Neural cell (in vitro differentiated cells): ENCODE results near the gene POGZ. TPM values are rescaled to one million over a fixed set of nuclear protein-coding genes. Genes with fewer than 3 reads are reported as not detected.

ENCODE experiments used
- H2AFZ ChIP-seq: fragments of 200-600, 300-800 bp; sonication (generic), shearing (Covaris generic); 2 replicates; pipeline ENCODE4 v1.6.0; 2014; ENCODE audit warnings: low read depth, mild to moderate bottlenecking, antibody characterized with exemption, low read length, moderate library complexity
- H3F3A ChIP-seq: fragments of 200-600 bp; shearing (Covaris generic); 2 replicates; pipeline ENCODE4 v1.6.1; 2016; ENCODE audit warnings: mild to moderate bottlenecking, moderate library complexity, mixed read lengths, antibody characterized with exemption, low read length; ENCODE audit not compliant: insufficient read depth, poor library complexity, severe bottlenecking
- H3K27ac ChIP-seq: fragments of 200-600, 300-800 bp; sonication (generic), shearing (Covaris generic); 2 replicates; pipeline ENCODE4 v1.5.1; 2014; ENCODE audit warnings: mild to moderate bottlenecking, low read length, moderate library complexity
- H3K27me3 ChIP-seq: fragments of 300-800, 200-600 bp; sonication (generic), shearing (Covaris generic); 2 replicates; pipeline ENCODE4 v1.6.0; 2014; ENCODE audit warnings: mild to moderate bottlenecking, low read depth, low read length, moderate library complexity; ENCODE audit not compliant: insufficient read depth
- H3K36me3 ChIP-seq: fragments of 300-800, 200-600 bp; sonication (generic), shearing (Covaris generic); 2 replicates; pipeline ENCODE4 v1.5.1; 2014; ENCODE audit warnings: mild to moderate bottlenecking, antibody characterized with exemption, low read length, moderate library complexity; ENCODE audit not compliant: insufficient read depth
- H3K4me2 ChIP-seq: fragments of 300-800, 200-600 bp; sonication (generic), shearing (Covaris generic); 2 replicates; pipeline ENCODE4 v1.6.0; 2014; ENCODE audit warnings: mild to moderate bottlenecking, low read length
- H3K4me3 ChIP-seq: fragments of 300-800, 200-600 bp; sonication (generic), shearing (Covaris generic); 2 replicates; pipeline ENCODE4 v1.5.1; 2014; ENCODE audit warnings: mild to moderate bottlenecking, low read length, moderate library complexity
- H3K79me2 ChIP-seq: fragments of 200-600 bp; shearing (Covaris generic); replicated peaks from 2 replicates; pipeline ENCODE4 v1.6.0; 2014; ENCODE audit warnings: mild to moderate bottlenecking, low read length, moderate library complexity; ENCODE audit not compliant: insufficient read depth
- H3K9ac ChIP-seq: fragments of 300-800, 200-600 bp; sonication (generic), shearing (Covaris generic); 2 replicates; pipeline ENCODE4 v1.6.1; 2016; ENCODE audit warnings: mild to moderate bottlenecking, low read length, mixed read lengths
- H3K9me2 ChIP-seq: fragments of 200-600 bp; shearing (Covaris generic); 2 replicates; pipeline ENCODE4 v1.6.1; 2016; ENCODE audit warnings: mild to moderate bottlenecking, low read length, mixed read lengths; ENCODE audit not compliant: insufficient read depth
- H3K9me3 ChIP-seq: fragments of 200-600, 300-800 bp; sonication (generic), shearing (Covaris generic); 2 replicates; pipeline ENCODE4 v1.6.1; 2016; ENCODE audit warnings: mild to moderate bottlenecking, mixed run types, low read length, moderate library complexity, mixed read lengths
- H4K20me1 ChIP-seq: fragments of 200-600 bp; shearing (Covaris generic); 2 replicates; pipeline ENCODE4 v1.6.1; 2016; ENCODE audit warnings: mild to moderate bottlenecking, mixed run types; ENCODE audit not compliant: insufficient read depth
- CTCF ChIP-seq: fragments of 450-650 bp; IDR thresholded peaks from 2 replicates; pipeline ENCODE4 v1.5.1; 2014; ENCODE audit warnings: antibody characterized with exemption, mild to moderate bottlenecking, moderate library complexity; ENCODE audit not compliant: poor library complexity, severe bottlenecking
- EP300 ChIP-seq: fragments of 450-650 bp; conservative IDR thresholded peaks from 2 replicates; pipeline ENCODE4 v1.6.1; 2014; ENCODE audit warnings: antibody characterized with exemption, mild to moderate bottlenecking, moderate library complexity; ENCODE audit not compliant: poor library complexity, severe bottlenecking
- EZH2 ChIP-seq: fragments of 200-600, 300-800 bp; shearing (Covaris generic), sonication (generic); IDR thresholded peaks from 2 replicates; pipeline ENCODE4 v1.6.1; 2014; ENCODE audit warnings: antibody characterized with exemption, low read length, borderline replicate concordance, mild to moderate bottlenecking; ENCODE audit not compliant: insufficient read depth, poor library complexity, severe bottlenecking
- MXI1 ChIP-seq: fragments of 450-650 bp; conservative IDR thresholded peaks from 2 replicates; pipeline ENCODE4 v1.6.1; 2014; ENCODE audit warnings: antibody characterized with exemption, mild to moderate bottlenecking; ENCODE audit not compliant: poor library complexity, severe bottlenecking
- POLR2AphosphoS5 ChIP-seq: IDR thresholded peaks from 2 replicates; pipeline ENCODE4 v1.6.1; 2012
- RAD21 ChIP-seq: fragments of 450-650 bp; conservative IDR thresholded peaks from 2 replicates; pipeline ENCODE4 v1.6.1; 2014; ENCODE audit warnings: antibody characterized with exemption, mild to moderate bottlenecking, moderate library complexity
- REST ChIP-seq: IDR thresholded peaks from 2 replicates; pipeline ENCODE4 v1.6.1; 2012; ENCODE audit warnings: borderline replicate concordance
- SMC3 ChIP-seq: fragments of 450-650 bp; conservative IDR thresholded peaks from 2 replicates; pipeline ENCODE4 v1.6.1; 2014; ENCODE audit warnings: antibody characterized with exemption, mild to moderate bottlenecking, moderate library complexity; ENCODE audit not compliant: poor library complexity
- TAF1 ChIP-seq: IDR thresholded peaks from 2 replicates; pipeline ENCODE4 v1.6.1; 2012; ENCODE audit warnings: low read depth
- polyA minus RNA-seq: library from RNA; depleted of rRNA, polyadenylated mRNA; stranded (reverse); fragments of >200 nt; gene quantifications from 2 replicates; pipeline ENCODE4 v1.2.3, GENCODE V29; 2014
- polyA plus RNA-seq: library from polyadenylated mRNA; depleted of rRNA; stranded (reverse); fragments of >200 nt; gene quantifications from 2 replicates; pipeline ENCODE4 v1.2.3, GENCODE V29; 2014

POGZ gene
- polyA plus RNA-seq (50.2 and 60.8 TPM in 2 replicates), polyA minus RNA-seq (81.6 and 102 TPM in 2 replicates)

GRCh38 chr1:151459331-151460046, at the start of gene POGZ:
Gene POGZ, minus strand, starts transcription at chr1:151459494. Its CDS starts 17,290 bp downstream, at chr1:151442204.
- no peaks in the 10 kb centered on the region for H3F3A ChIP-seq
- H3K9me3 ChIP-seq: no peaks in the 10 kb centered on the region
- peak within 1 kb of the TSS; percentile 91 for H3K9ac ChIP-seq
- no peaks in the 10 kb centered on the region for H3K9me2 ChIP-seq
- H3K4me3 ChIP-seq: peak within 1 kb of the TSS; percentile 69
- H3K79me2 ChIP-seq: peaks cover 30% of the 10 kb centered on the region
- peak within 1 kb of the TSS; percentile 99 for H3K27ac ChIP-seq
- H3K36me3 ChIP-seq: no peaks in the 10 kb centered on the region
- H3K4me2 ChIP-seq: peak within 1 kb of the TSS; percentile 10
- H3K27me3 ChIP-seq: no peaks in the 10 kb centered on the region
- peaks cover 2% of the 10 kb centered on the region for H4K20me1 ChIP-seq
- TF ChIP-seq RAD21: no peak
- peak; percentile 82 for TF ChIP-seq TAF1
- TF ChIP-seq MXI1: no peak
- peak; percentile 15 for TF ChIP-seq SMC3
- peak; percentile 22 for TF ChIP-seq EP300
- TF ChIP-seq CTCF: no peak
- no peak for TF ChIP-seq REST
- TF ChIP-seq EZH2: no peak
- TF ChIP-seq POLR2AphosphoS5: peak; percentile 80
- peak within 1 kb of the TSS; percentile 58 for H2AFZ ChIP-seq

GRCh38 chr1:151508833-151509232, 49.5 kb upstream of the POGZ start:
- peaks cover 13% of the 10 kb centered on the region for H3K27me3 ChIP-seq
- H4K20me1 ChIP-seq: no peaks in the 10 kb centered on the region
- H2AFZ ChIP-seq: no peak overlapping the region
- H3K9ac ChIP-seq: no peak overlapping the region
- TF ChIP-seq TAF1: no peak
- TF ChIP-seq POLR2AphosphoS5: no peak
- TF ChIP-seq RAD21: no peak
- TF ChIP-seq CTCF: no peak
- TF ChIP-seq MXI1: no peak
- no peak for TF ChIP-seq SMC3
- TF ChIP-seq EZH2: no peak
- no peak for TF ChIP-seq EP300
- TF ChIP-seq REST: no peak
- no peak overlapping the region for H3K27ac ChIP-seq
- H3K36me3 ChIP-seq: no peaks in the 10 kb centered on the region
- H3F3A ChIP-seq: peaks cover 9% of the 10 kb centered on the region
- H3K4me2 ChIP-seq: no peak overlapping the region
- no peak overlapping the region for H3K4me3 ChIP-seq
- H3K9me2 ChIP-seq: no peaks in the 10 kb centered on the region
- no peaks in the 10 kb centered on the region for H3K79me2 ChIP-seq
- no peaks in the 10 kb centered on the region for H3K9me3 ChIP-seq
